Chondrocyte (in vitro differentiated cells): Measurements from ENCODE around the gene NLRP14. TPM values are rescaled to one million over a fixed set of nuclear protein-coding genes. Genes with fewer than 3 reads are reported as not detected.

Experiments used
- DNase-seq: peaks from one replicate; pipeline ENCODE4 v3.0.0; 2021; ENCODE audit warnings: mixed read lengths, low spot score
- H3K27ac Mint-ChIP-seq: one replicate; pipeline ENCODE4 v1.8.0; 2021; ENCODE audit warnings: mild to moderate bottlenecking, moderate library complexity, mixed read lengths; ENCODE audit not compliant: unreplicated experiment
- H3K27me3 Mint-ChIP-seq: 2 replicates; pipeline ENCODE4 v1.8.0; 2021; ENCODE audit warnings: low read depth, mixed read lengths
- H3K36me3 Mint-ChIP-seq: 2 replicates; pipeline ENCODE4 v1.8.0; 2021; ENCODE audit warnings: low read depth, mixed read lengths
- H3K4me1 Mint-ChIP-seq: 2 replicates; pipeline ENCODE4 v1.8.0; 2021; ENCODE audit warnings: low read depth, mild to moderate bottlenecking, mixed read lengths
- H3K4me3 Mint-ChIP-seq: one replicate; pipeline ENCODE4 v1.8.0; 2021; ENCODE audit warnings: mild to moderate bottlenecking, moderate library complexity, mixed read lengths; ENCODE audit not compliant: unreplicated experiment
- H3K9me3 Mint-ChIP-seq: 2 replicates; pipeline ENCODE4 v1.8.0; 2021; ENCODE audit warnings: low read depth, mixed read lengths
- total RNA-seq: library from RNA; stranded (reverse); gene quantifications from 3 replicates; pipeline ENCODE4 v1.2.1, GENCODE V29; 2021
- TF ChIP-seq, protein P1 (sequence below): fragments of 200-600 bp; sonication (generic); IDR thresholded peaks from 2 replicates; pipeline ENCODE4 v1.5.0; 2021; ENCODE audit warnings: antibody characterized with exemption, mild to moderate bottlenecking, moderate library complexity

NLRP14 gene
- total RNA-seq, 1 donor from 2014 or later: 0.05 TPM

DNA sequence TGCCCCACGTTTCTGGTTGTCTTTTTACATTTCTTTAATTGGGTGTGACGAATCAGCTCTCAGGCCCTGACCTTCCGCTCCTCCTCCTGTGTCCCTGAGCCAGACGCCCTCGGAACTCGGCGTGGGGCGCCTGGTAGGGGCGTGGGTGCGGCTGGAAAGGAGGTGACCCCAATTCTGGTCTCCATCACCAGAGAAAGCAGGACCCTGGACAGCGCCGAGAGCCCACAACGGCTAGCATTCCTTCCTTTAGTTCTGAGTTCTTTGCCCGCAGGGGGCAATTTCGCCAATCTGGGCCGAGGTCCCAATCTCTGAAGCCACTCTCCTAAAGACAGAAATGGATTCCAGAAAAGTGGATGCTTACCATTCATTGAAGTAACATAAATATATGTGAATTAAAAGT lies 56.8 kb downstream of the NLRP14 start:
- Mint-ChIP-seq H3K27ac (no peak overlapping the region), H3K4me1 (no peaks in the 10 kb centered on the region), H3K36me3 (no peaks in the 10 kb centered on the region), H3K4me3 (no peak overlapping the region), H3K27me3 (peaks cover 9% of the 10 kb centered on the region), H3K9me3 (peaks cover 8% of the 10 kb centered on the region)
- DNase-seq: no peak
- TF ChIP-seq, protein P1, sequence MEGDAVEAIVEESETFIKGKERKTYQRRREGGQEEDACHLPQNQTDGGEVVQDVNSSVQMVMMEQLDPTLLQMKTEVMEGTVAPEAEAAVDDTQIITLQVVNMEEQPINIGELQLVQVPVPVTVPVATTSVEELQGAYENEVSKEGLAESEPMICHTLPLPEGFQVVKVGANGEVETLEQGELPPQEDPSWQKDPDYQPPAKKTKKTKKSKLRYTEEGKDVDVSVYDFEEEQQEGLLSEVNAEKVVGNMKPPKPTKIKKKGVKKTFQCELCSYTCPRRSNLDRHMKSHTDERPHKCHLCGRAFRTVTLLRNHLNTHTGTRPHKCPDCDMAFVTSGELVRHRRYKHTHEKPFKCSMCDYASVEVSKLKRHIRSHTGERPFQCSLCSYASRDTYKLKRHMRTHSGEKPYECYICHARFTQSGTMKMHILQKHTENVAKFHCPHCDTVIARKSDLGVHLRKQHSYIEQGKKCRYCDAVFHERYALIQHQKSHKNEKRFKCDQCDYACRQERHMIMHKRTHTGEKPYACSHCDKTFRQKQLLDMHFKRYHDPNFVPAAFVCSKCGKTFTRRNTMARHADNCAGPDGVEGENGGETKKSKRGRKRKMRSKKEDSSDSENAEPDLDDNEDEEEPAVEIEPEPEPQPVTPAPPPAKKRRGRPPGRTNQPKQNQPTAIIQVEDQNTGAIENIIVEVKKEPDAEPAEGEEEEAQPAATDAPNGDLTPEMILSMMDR: no peak

DNA sequence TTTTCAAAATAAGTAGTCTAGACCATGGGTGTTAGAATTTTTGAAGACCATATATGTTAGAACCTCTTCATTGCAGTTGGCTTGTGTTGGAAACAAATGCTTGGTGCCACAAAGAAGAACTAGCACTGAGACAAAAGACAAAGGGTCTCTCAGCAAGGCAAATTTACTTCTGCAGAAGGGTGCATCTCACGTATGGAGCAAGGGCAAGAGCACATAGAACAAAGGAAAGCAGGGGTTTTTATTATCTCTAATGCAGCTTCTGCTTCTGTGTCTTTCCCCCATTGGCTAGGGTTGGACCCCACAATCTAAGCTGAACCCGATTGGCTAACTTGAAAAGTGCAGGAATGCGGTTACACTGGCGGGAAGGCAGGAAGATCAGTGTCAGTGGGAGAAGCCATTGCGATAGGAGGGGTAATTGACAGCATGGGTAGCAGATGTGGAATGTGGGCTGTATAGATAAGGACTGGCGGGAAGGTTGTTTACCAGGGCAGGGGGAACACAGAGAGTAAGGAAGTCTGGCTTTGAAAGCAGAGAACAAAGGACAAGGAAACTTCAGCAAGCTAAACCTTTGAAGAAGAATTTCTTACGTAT lies 59.4 kb downstream of the NLRP14 start:
- no peaks in the 10 kb centered on the region for H3K36me3 Mint-ChIP-seq
- no peak overlapping the region for H3K4me3 Mint-ChIP-seq
- H3K27me3 Mint-ChIP-seq: peaks cover 9% of the 10 kb centered on the region
- H3K4me1 Mint-ChIP-seq: no peaks in the 10 kb centered on the region
- no peak for DNase-seq
- TF ChIP-seq, protein P1: no peak
- H3K9me3 Mint-ChIP-seq: peaks cover 8% of the 10 kb centered on the region
- H3K27ac Mint-ChIP-seq: no peak overlapping the region

DNA sequence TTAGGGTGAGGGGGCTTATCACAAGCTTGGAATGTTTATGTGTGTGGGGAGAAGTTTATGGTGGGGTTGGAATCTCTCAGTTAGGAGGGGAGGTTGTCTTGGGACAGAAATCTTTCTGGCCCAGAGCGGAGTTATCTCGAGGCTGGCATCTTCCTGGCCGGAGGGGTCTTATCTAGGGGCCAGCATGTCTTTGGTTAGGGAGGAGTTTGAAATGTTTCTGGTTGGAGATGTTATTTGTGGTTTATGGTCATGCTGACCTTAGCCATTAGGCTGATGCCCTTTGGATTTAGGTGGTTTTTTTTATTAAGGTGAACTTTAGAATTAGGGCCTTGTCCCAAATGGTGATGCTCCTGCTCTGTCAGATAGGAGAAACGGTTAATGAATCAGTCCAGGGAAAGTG lies 60.6 kb downstream of the NLRP14 start:
- Mint-ChIP-seq H3K9me3 (peaks cover 8% of the 10 kb centered on the region), H3K4me1 (no peaks in the 10 kb centered on the region), H3K4me3 (no peak overlapping the region), H3K27me3 (peaks cover 5% of the 10 kb centered on the region), H3K27ac (no peak overlapping the region), H3K36me3 (no peaks in the 10 kb centered on the region)
- TF ChIP-seq, protein P1: no peak
- no peak for DNase-seq

DNA sequence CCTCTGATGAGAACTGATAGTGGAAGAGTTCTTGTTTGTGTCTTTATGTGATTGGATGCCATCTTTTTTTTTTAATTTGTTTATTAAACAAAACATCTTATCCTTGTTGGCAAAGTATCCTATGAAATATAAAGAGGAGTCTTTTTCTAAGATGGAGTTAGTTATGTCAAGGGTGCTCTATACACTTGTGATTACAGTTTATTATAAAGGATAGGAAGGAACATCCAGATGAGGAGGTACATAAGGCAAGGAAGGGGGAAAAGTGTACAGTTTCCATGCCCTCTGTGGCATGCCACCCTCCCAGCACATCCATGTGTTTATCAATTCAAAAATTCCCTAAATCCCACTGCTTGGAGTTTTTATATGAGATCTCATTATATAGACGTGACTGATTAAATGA lies 61.2 kb downstream of the NLRP14 start:
- TF ChIP-seq, protein P1: no peak
- Mint-ChIP-seq H3K27ac (no peak overlapping the region), H3K36me3 (no peaks in the 10 kb centered on the region), H3K4me3 (no peak overlapping the region), H3K9me3 (peaks cover 8% of the 10 kb centered on the region), H3K27me3 (peaks cover 6% of the 10 kb centered on the region), H3K4me1 (no peaks in the 10 kb centered on the region)
- no peak for DNase-seq

DNA sequence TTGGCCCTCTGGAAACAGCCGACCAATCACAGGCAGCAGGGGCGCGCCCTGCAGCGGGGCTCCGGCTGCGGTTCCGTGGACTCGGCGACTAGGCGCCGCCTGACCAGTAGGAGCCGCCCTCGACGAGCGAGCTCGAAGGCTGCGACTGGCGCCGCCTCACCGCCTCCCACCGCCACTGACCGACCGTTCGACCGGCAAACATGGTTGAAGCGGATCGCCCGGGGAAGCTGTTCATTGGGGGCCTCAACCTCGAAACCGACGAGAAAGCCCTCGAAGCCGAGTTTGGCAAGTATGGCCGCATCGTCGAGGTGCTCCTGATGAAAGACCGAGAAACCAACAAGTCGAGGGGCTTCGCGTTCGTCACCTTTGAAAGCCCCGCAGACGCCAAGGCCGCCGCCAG lies 68.6 kb downstream of the NLRP14 start, which contains the start of gene RBMXL2:
Gene RBMXL2, plus strand, starts transcription at position 78 of the 400 bp plus-strand sequence. Its CDS starts 123 bp downstream, at position 201.
- Mint-ChIP-seq H3K4me1 (no peaks in the 10 kb centered on the region), H3K36me3 (no peaks in the 10 kb centered on the region), H3K27me3 (peaks cover 35% of the 10 kb centered on the region), H3K27ac (no peak within 1 kb of the TSS), H3K4me3 (no peak within 1 kb of the TSS), H3K9me3 (no peaks in the 10 kb centered on the region)
- DNase-seq: peak; percentile 84
- TF ChIP-seq, protein P1: no peak
